H1 (cell line): Measurements from ENCODE around the gene SLC32A1. TPM values are rescaled to one million over a fixed set of nuclear protein-coding genes. Genes with fewer than 3 reads are reported as not detected.
A peak's percentile ranks its signal among the peaks of the same experiment; 100 is the strongest.

Source experiments
- CTCF ChIA-PET: fragments of 300-600 bp; sonication (Branson Sonifier 250); formaldehyde crosslinking; loops from one replicate; lab custom pipeline; 2021; ENCODE audit not compliant: partially characterized antibody; lab: Charles Lee
- POLR2A ChIA-PET: fragments of 300-600 bp; sonication (Branson Sonifier 250); formaldehyde crosslinking; loops from one replicate; lab custom pipeline; 2021; ENCODE audit warnings: inconsistent platforms; ENCODE audit not compliant: partially characterized antibody; lab: Charles Lee
- DNase-seq, 2 experiments: peaks; one replicate each; pipeline versions ENCODE4 v3.0.0 to v3.0.0-alpha.2; 2010 to 2022; ENCODE audit warnings: low spot score in 2 of 2, low read depth in 1 of 2, mixed read lengths in 1 of 2
- FAIRE-seq: peaks from 2 replicates; lab custom pipeline; 2011; peaks lifted over from hg19 to GRCh38; lab: Jason Lieb, UNC
- H2AFZ ChIP-seq: 2 replicates; pipeline ENCODE4 v1.8.1; 2012; ENCODE audit warnings: low read length, inconsistent platforms
- H2AK5ac ChIP-seq: 2 replicates; pipeline ENCODE4 v1.6.1; 2013; ENCODE audit warnings: low read depth, low read length
- H2BK120ac ChIP-seq: replicated peaks from 2 replicates; pipeline ENCODE3; 2013; ENCODE audit warnings: low read depth, low read length, inconsistent platforms
- H2BK12ac ChIP-seq: 2 replicates; pipeline ENCODE4 v1.6.1; 2013; ENCODE audit warnings: low read depth, low read length
- H2BK15ac ChIP-seq: 2 replicates; pipeline ENCODE4 v1.6.1; 2013; ENCODE audit warnings: low read length
- H2BK20ac ChIP-seq: 2 replicates; pipeline ENCODE4 v1.6.1; 2013; ENCODE audit warnings: low read length
- H2BK5ac ChIP-seq: 2 replicates; pipeline ENCODE4 v1.6.1; 2013; ENCODE audit warnings: low read depth, low read length
- H3K14ac ChIP-seq: 2 replicates; pipeline ENCODE4 v1.6.1; 2013; ENCODE audit warnings: inconsistent platforms; ENCODE audit not compliant: insufficient read length
- H3K18ac ChIP-seq: 2 replicates; pipeline ENCODE4 v1.6.1; 2013; ENCODE audit warnings: low read length; ENCODE audit errors: extremely low read depth
- H3K23ac ChIP-seq: 2 replicates; pipeline ENCODE4 v1.6.1; 2013; ENCODE audit warnings: inconsistent platforms; ENCODE audit not compliant: insufficient read length
- H3K23me2 ChIP-seq: 2 replicates; pipeline ENCODE4 v1.6.1; 2013; ENCODE audit warnings: low read depth, low read length
- H3K27ac ChIP-seq: 2 replicates; pipeline ENCODE4 v1.6.1; 2011; ENCODE audit warnings: low read depth, low read length, inconsistent platforms
- H3K27me3 ChIP-seq, 4 experiments: replicated peaks in 1 of 4; 1 replicate in 1 of 4; 2 replicates in 3 of 4; pipeline versions ENCODE4 v1.6.1 to v1.8.1; 2011 to 2013; ENCODE audit warnings: low read length in 3 of 4, mild to moderate bottlenecking in 3 of 4, inconsistent platforms in 2 of 4, mixed read lengths in 2 of 4, moderate library complexity in 1 of 4; ENCODE audit not compliant: control insufficient read depth in 3 of 4, insufficient read depth in 3 of 4; ENCODE audit errors: extremely low read depth in 1 of 4
- H3K36me3 ChIP-seq, 4 experiments: 2 replicates each; pipeline versions ENCODE4 v1.6.1 to v1.8.1; 2011 to 2013; ENCODE audit warnings: mild to moderate bottlenecking in 4 of 4, low read length in 3 of 4, moderate library complexity in 2 of 4, control low read depth in 1 of 4, inconsistent platforms in 1 of 4; ENCODE audit not compliant: insufficient read depth in 4 of 4, control insufficient read depth in 2 of 4
- H3K4ac ChIP-seq: replicated peaks from 2 replicates; pipeline ENCODE3; 2013; ENCODE audit warnings: low read length, low read depth, mixed read lengths, inconsistent platforms; ENCODE audit not compliant: insufficient read length
- H3K4me1 ChIP-seq, 4 experiments: replicated peaks in 1 of 4; 1 replicate in 1 of 4; 2 replicates in 3 of 4; pipeline versions ENCODE4 v1.6.1 to v1.8.1; 2011 to 2013; ENCODE audit warnings: low read length in 3 of 4, inconsistent platforms in 2 of 4, mixed read lengths in 1 of 4; ENCODE audit not compliant: insufficient read depth in 4 of 4, control insufficient read depth in 3 of 4
- H3K4me2 ChIP-seq, 2 experiments: 2 replicates each; pipeline versions ENCODE4 v1.6.1 to v1.8.1; 2011 to 2013; ENCODE audit warnings: low read depth in 2 of 2, low read length in 2 of 2, control low read depth in 1 of 2, inconsistent platforms in 1 of 2, mild to moderate bottlenecking in 1 of 2; ENCODE audit not compliant: insufficient read depth in 1 of 2
- H3K4me3 ChIP-seq, 4 experiments: fragments of 200-600, 300-600 bp in 1 of 4; sonication (generic), shearing (Covaris generic), sonication (Bioruptor Twin) in 1 of 4; 2 replicates each; pipeline versions ENCODE4 v1.5.1 to v1.8.1; 2011 to 2016; ENCODE audit warnings: low read length in 4 of 4, low read depth in 3 of 4, control low read depth in 2 of 4, inconsistent platforms in 2 of 4, mild to moderate bottlenecking in 2 of 4, mixed read lengths in 1 of 4, moderate library complexity in 1 of 4; ENCODE audit not compliant: insufficient read depth in 2 of 4; ENCODE audit errors: extremely low read depth in 1 of 4
- H3K56ac ChIP-seq: replicated peaks from 2 replicates; pipeline ENCODE3; 2013; ENCODE audit warnings: low read depth, mild to moderate bottlenecking, mixed read lengths, low read length, inconsistent platforms; ENCODE audit not compliant: insufficient read length
- H3K79me1 ChIP-seq: 2 replicates; pipeline ENCODE4 v1.6.1; 2013; ENCODE audit warnings: low read depth, low read length, control low read depth
- H3K79me2 ChIP-seq, 2 experiments: 2 replicates each; pipeline versions ENCODE4 v1.6.1 to v1.8.1; 2012 to 2013; ENCODE audit warnings: low read length in 2 of 2, mild to moderate bottlenecking in 2 of 2, inconsistent platforms in 1 of 2; ENCODE audit not compliant: insufficient read depth in 2 of 2, control insufficient read depth in 1 of 2
- H3K9ac ChIP-seq, 4 experiments: replicated peaks in 1 of 4; 1 replicate in 1 of 4; 2 replicates in 3 of 4; pipeline versions ENCODE4 v1.6.1 to v1.8.1; 2011 to 2013; ENCODE audit warnings: low read depth in 3 of 4, low read length in 3 of 4, control low read depth in 2 of 4, mild to moderate bottlenecking in 2 of 4, moderate library complexity in 2 of 4, inconsistent platforms in 1 of 4; ENCODE audit errors: extremely low read depth in 1 of 4
- H3K9me3 ChIP-seq, 2 experiments: 2 replicates each; pipeline versions ENCODE4 v1.6.1 to v1.8.1; 2012 to 2013; ENCODE audit warnings: mild to moderate bottlenecking in 2 of 2, moderate library complexity in 2 of 2, control low read depth in 1 of 2, inconsistent platforms in 1 of 2, low read depth in 1 of 2, low read length in 1 of 2, mixed read lengths in 1 of 2; ENCODE audit not compliant: insufficient read depth in 2 of 2
- H4K20me1 ChIP-seq, 2 experiments: replicated peaks in 1 of 2; 2 replicates each; pipeline versions ENCODE3 to v1.8.1; 2011 to 2013; ENCODE audit warnings: inconsistent platforms in 2 of 2, low read length in 2 of 2, mild to moderate bottlenecking in 1 of 2; ENCODE audit not compliant: insufficient read depth in 2 of 2, control insufficient read depth in 1 of 2
- H4K5ac ChIP-seq: 2 replicates; pipeline ENCODE4 v1.6.1; 2013; ENCODE audit warnings: low read length, low read depth, mixed read lengths, inconsistent platforms; ENCODE audit not compliant: insufficient read length
- H4K8ac ChIP-seq: 2 replicates; pipeline ENCODE4 v1.8.0; 2013; ENCODE audit warnings: mild to moderate bottlenecking, moderate library complexity, low read length, inconsistent platforms; ENCODE audit not compliant: insufficient read depth; ENCODE audit errors: extremely low read depth
- H4K91ac ChIP-seq: replicated peaks from 2 replicates; pipeline ENCODE3; 2013; ENCODE audit warnings: low read length, mixed read lengths, inconsistent platforms; ENCODE audit not compliant: insufficient read length
- CEBPB ChIP-seq: IDR thresholded peaks from 2 replicates; pipeline ENCODE4 v1.6.1; 2012; ENCODE audit warnings: low read depth, low read length
- JUND ChIP-seq: IDR thresholded peaks from 2 replicates; pipeline ENCODE4 v1.6.1; 2011; ENCODE audit warnings: mild to moderate bottlenecking, improper control_type of control experiment, low read length
- RBBP5 ChIP-seq: IDR thresholded peaks from 2 replicates; pipeline ENCODE4 v1.7.1; 2012; ENCODE audit warnings: low read depth, mild to moderate bottlenecking, inconsistent platforms, low read length, moderate library complexity, borderline replicate concordance
- RNF2 ChIP-seq: fragments of 200-900, 300-1000 bp; sonication (generic); IDR thresholded peaks from 2 replicates; pipeline ENCODE4 v1.7.1; 2016; ENCODE audit warnings: borderline replicate concordance, low read depth, mild to moderate bottlenecking, antibody characterized with exemption, low read length; ENCODE audit not compliant: poor library complexity, severe bottlenecking; ENCODE audit errors: missing control alignments
- WGBS, 2 experiments: shearing (Covaris generic) in 1 of 2; methylation state at CpG; one replicate each; pipeline versions ENCODE4 v1.1.6 to v1.1.7; 2013 to 2015; ENCODE audit warnings: low lambda C conversion rate in 2 of 2, mixed read lengths in 2 of 2, inconsistent platforms in 1 of 2, low coverage in 1 of 2, missing lambda C conversion rate in 1 of 2; ENCODE audit not compliant: insufficient replicate concordance in 2 of 2, insufficient coverage in 1 of 2, insufficient read length in 1 of 2; ENCODE audit errors: extremely low coverage in 1 of 2, missing lambda C conversion rate in 1 of 2; 5-methylcytosine and 5-hydroxymethylcytosine counted together
- long read RNA-seq, 2 experiments: library from RNA in 1 of 2; library from capped mRNA in 1 of 2; stranded (forward); transcript quantifications; one replicate each; pipeline ENCODE4 v2.0.0, GENCODE V29; 2021; ENCODE audit warnings: inconsistent platforms in 1 of 2
- polyA minus RNA-seq, 3 experiments: library from RNA; depleted of rRNA, polyadenylated mRNA; stranded (reverse); fragments of >200 nt; gene quantifications; 1 replicate in 2 of 3; 2 replicates in 1 of 3; pipeline ENCODE4 v1.2.3, GENCODE V29; 2011
- polyA plus RNA-seq, 7 experiments: library from polyadenylated mRNA; depleted of rRNA in 3 of 7; stranded (reverse) in 5 of 7; unstranded in 2 of 7; fragments of >200 nt in 5 of 7; fragments of 200-250 nt in 2 of 7; gene quantifications; 1 replicate in 5 of 7; 2 replicates in 1 of 7; 4 replicates in 1 of 7; pipeline versions ENCODE4 v1.2.1 to v1.2.3, GENCODE V29; 2011 to 2013; ENCODE audit warnings: missing spikeins in 2 of 7, mixed read lengths in 2 of 7
- total RNA-seq: library from RNA; stranded (reverse); fragmentation: NEBNext Ultra II Directional; extraction: Animal tissue kit (Norgen Biotek cat#: 25700); gene quantifications from 2 replicates; pipeline ENCODE4 v1.2.1, GENCODE V29; 2021
- TF ChIP-seq, protein P1 (sequence below): IDR thresholded peaks from 2 replicates; pipeline ENCODE4 v1.6.1; 2012; ENCODE audit warnings: inconsistent platforms

SLC32A1 gene, protein sequence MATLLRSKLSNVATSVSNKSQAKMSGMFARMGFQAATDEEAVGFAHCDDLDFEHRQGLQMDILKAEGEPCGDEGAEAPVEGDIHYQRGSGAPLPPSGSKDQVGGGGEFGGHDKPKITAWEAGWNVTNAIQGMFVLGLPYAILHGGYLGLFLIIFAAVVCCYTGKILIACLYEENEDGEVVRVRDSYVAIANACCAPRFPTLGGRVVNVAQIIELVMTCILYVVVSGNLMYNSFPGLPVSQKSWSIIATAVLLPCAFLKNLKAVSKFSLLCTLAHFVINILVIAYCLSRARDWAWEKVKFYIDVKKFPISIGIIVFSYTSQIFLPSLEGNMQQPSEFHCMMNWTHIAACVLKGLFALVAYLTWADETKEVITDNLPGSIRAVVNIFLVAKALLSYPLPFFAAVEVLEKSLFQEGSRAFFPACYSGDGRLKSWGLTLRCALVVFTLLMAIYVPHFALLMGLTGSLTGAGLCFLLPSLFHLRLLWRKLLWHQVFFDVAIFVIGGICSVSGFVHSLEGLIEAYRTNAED
- 0.15 and 0.33 TPM in 2 replicates for total RNA-seq
- 0.09 and 0.19 TPM in 2 replicates for polyA plus RNA-seq (2011; rRNA removed)
- polyA plus RNA-seq (2011; cell fraction: cytosol; rRNA removed), result 0.10 TPM
- 0.20 TPM for polyA plus RNA-seq (2011; cell fraction: nucleus; rRNA removed)
- 0.12 to 0.53 TPM (median 0.31 TPM) in 4 replicates for polyA plus RNA-seq (2012, experiment 1 of 2)
- polyA plus RNA-seq (2012, experiment 2 of 2), result 0.13 TPM
- polyA plus RNA-seq (2013, experiment 1 of 2), result 0.28 TPM
- polyA plus RNA-seq (2013, experiment 2 of 2), result 0.33 TPM
- 0.12 and 0.16 TPM in 2 replicates for polyA minus RNA-seq (2011; rRNA and poly(A)+ RNA removed)
- polyA minus RNA-seq (2011; cell fraction: cytosol; rRNA and poly(A)+ RNA removed), result not detected
- polyA minus RNA-seq (2011; cell fraction: nucleus; rRNA and poly(A)+ RNA removed), result not detected
- long read RNA-seq, experiment 1, result 0 reads
- long read RNA-seq, experiment 2, partial matches to known transcripts, result 1 of 1 reads
- long read RNA-seq, experiment 2, other reads (novel, unspliced or antisense), result 0 of 1 reads

DNA sequence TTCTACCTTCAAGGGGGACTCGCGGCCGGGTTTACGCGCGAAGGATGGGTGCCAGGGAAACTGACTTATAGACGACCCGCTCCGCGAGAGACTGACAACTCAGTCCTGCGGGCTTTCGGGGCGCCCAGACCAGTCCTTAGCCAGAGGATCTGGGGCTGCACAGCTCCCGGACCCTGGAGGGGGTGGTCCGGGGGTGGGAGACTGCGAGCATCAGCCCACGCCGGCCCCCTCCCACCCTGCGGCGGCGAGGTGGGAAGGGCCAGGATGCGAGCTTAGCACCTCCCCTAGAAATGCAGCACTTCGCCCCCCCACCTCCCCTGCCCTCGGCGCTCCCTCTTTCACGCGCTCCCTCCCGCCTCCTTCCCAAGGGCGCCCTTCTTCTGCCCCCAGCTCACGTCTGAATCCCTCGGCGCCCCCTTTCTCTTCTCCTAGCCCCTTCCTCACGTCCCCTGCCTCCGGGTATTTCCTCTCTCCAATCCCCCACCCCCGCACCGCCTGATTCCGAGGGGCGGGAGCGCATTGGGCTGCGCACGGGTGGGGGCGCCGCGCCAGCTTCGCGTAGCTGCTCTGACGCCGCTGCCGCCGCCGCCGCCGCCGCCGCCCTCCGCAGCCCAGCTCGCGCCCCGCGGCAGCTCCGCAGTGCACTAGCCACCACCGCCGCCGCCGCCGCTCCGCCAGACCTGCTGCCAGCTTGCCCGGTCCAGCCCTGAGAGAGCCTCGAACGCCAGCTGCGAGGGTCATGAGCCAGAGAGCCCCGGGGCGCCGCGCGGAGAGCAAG lies at the start of gene SLC32A1:
SLC32A1 (plus strand) TSS at position 639 of the 778 bp plus-strand sequence. CDS start 239 bp downstream, outside the sequence.
- Histone ChIP-seq H3K4me1 (peaks cover 5 to 55% (median 33%) of the 10 kb centered on the region in 4 experiments), H3K4ac (no peak within 1 kb of the TSS), H3K56ac (no peak within 1 kb of the TSS), H3K79me2 (no peaks in the 10 kb centered on the region), H4K5ac (no peak within 1 kb of the TSS), H3K18ac (peak within 1 kb of the TSS; percentile 71), H2AK5ac (no peak within 1 kb of the TSS), H3K23ac (no peak within 1 kb of the TSS), H3K79me1 (no peaks in the 10 kb centered on the region), H3K9me3 (no peaks in the 10 kb centered on the region), H2BK12ac (peak within 1 kb of the TSS; percentile 81; the same call in 1 of the 2 replicates), H4K91ac (no peak within 1 kb of the TSS), H4K8ac (peak within 1 kb of the TSS; percentile 15), H3K36me3 (no peaks in the 10 kb centered on the region), H2BK120ac (no peak within 1 kb of the TSS), H3K4me3 (peak within 1 kb of the TSS; percentile 16 to 59 (median 42); a peak in 7 of 8 replicates), H2AFZ (0 out of 2 replicates have a peak within 1 kb of the TSS, but pooled peaks have one; percentile 36), H3K4me2 (peak within 1 kb of the TSS; percentile 86), H3K23me2 (peaks cover 23% of the 10 kb centered on the region), H3K27me3 (peaks cover 86 to 100% (median 99%) of the 10 kb centered on the region in 4 experiments), H2BK15ac (peak within 1 kb of the TSS; percentile 65; the same call in 1 of the 2 replicates), H4K20me1 (peaks cover 11 to 20% of the 10 kb centered on the region in 2 experiments), H3K14ac (no peak within 1 kb of the TSS), H2BK5ac (no peak within 1 kb of the TSS), H2BK20ac (0 out of 2 replicates have a peak within 1 kb of the TSS, but pooled peaks have one; percentile 11), H3K9ac (no peak within 1 kb of the TSS), H3K27ac (no peak within 1 kb of the TSS)
- POLR2A ChIA-PET, result interaction anchor here (0.8 to 2.7 kb wide), 8 partner anchors 10 to 81 kb away, joined by 3 to 9 read pairs (median 4); partner anchors contain the start of gene PPP1R16B
- CTCF ChIA-PET, result interaction anchor here (0.7 to 12.4 kb wide), 27 partner anchors 10 to 169 kb away, joined by 3 to 236 read pairs (median 10); partner anchors contain the start of gene ACTR5
- DNase-seq (peak in 1 of 2 experiments; percentile 71), FAIRE-seq (no peak)
- WGBS, 2 experiments, result 4% methylated on average over 56 of the region's 76 CpGs; no CpG with 5 or more reads in 1 of the 2 experiments
- TF ChIP-seq RBBP5 (0 out of 2 replicates have a peak, but pooled peaks have one; percentile 2), RNF2 (peak; percentile 68), CEBPB (no peak), JUND (no peak)
- TF ChIP-seq, protein P1, sequence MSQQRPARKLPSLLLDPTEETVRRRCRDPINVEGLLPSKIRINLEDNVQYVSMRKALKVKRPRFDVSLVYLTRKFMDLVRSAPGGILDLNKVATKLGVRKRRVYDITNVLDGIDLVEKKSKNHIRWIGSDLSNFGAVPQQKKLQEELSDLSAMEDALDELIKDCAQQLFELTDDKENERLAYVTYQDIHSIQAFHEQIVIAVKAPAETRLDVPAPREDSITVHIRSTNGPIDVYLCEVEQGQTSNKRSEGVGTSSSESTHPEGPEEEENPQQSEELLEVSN, result peak; percentile 57; the same call in 1 of the 2 replicates
